DMS 273 (cell line): ENCODE results near the gene EFHC1.
A peak's percentile ranks its signal among the peaks of the same experiment; 100 is the strongest.

Source experiments
- DNase-seq: peaks from one replicate; lab custom pipeline; 2025; ENCODE audit not compliant: unreplicated experiment; lab: John Stamatoyannopoulos, UW

The EFHC1 gene

GRCh38 chr6:52537001-52537753 lies 117.0 kb downstream of the EFHC1 start:
- DNase-seq: peak; percentile 41

GRCh38 chr6:52538252-52538900 lies 118.2 kb downstream of the EFHC1 start:
- DNase-seq: peak; percentile 18

- DNase-seq: no peak
Observed at GRCh38 chr6:52538901-52539354, 118.8 kb downstream of the EFHC1 start.

- DNase-seq: no peak
Observed at GRCh38 chr6:52539607-52540006, 119.5 kb downstream of the EFHC1 start.

GRCh38 chr6:52540286-52540902 lies 120.3 kb downstream of the EFHC1 start:
- DNase-seq: no peak

- no peak for DNase-seq
Observed at GRCh38 chr6:52541135-52541534, 121.0 kb downstream of the EFHC1 start.

- DNase-seq: no peak
Observed at GRCh38 chr6:52543262-52543661, 123.1 kb downstream of the EFHC1 start.

- DNase-seq: no peak
Observed at GRCh38 chr6:52543729-52544601, 123.8 kb downstream of the EFHC1 start.

- DNase-seq: no peak
Observed at GRCh38 chr6:52544602-52545405, 124.7 kb downstream of the EFHC1 start.

GRCh38 chr6:52545406-52546119 lies 125.4 kb downstream of the EFHC1 start:
- DNase-seq: no peak

- DNase-seq: no peak
Observed at GRCh38 chr6:52546192-52546591, 126.0 kb downstream of the EFHC1 start.

- no peak for DNase-seq
Observed at GRCh38 chr6:52546678-52547077, 126.5 kb downstream of the EFHC1 start.

- no peak for DNase-seq
Observed at GRCh38 chr6:52547647-52548352, 127.7 kb downstream of the EFHC1 start.

- no peak for DNase-seq
Observed at GRCh38 chr6:52548353-52548713, 128.2 kb downstream of the EFHC1 start.

GRCh38 chr6:52548999-52549398 lies 128.9 kb downstream of the EFHC1 start:
- no peak for DNase-seq

- no peak for DNase-seq
Observed at GRCh38 chr6:52549428-52549827, 129.3 kb downstream of the EFHC1 start.

- DNase-seq: no peak
Observed at GRCh38 chr6:52550014-52550575, 130.0 kb downstream of the EFHC1 start.

GRCh38 chr6:52550870-52551269 lies 130.7 kb downstream of the EFHC1 start:
- DNase-seq: no peak
